A549 (cell line): ENCODE measurements around the gene ALG12. TPM values are rescaled to one million over a fixed set of nuclear protein-coding genes. Genes with fewer than 3 reads are reported as not detected.

Source experiments
- ATAC-seq, 2 experiments: fragments of 200-7000 bp in 1 of 2; fragments of >200 bp in 1 of 2; cut with Nextera tagmentation in 1 of 2; cut with Tn5 transposase in 1 of 2; 3 replicates each; pipeline versions ENCODE4 v1.8.0 to v1.9.1; 2018 to 2020; ENCODE audit warnings: mild to moderate bottlenecking in 1 of 2, moderate library complexity in 1 of 2
- CTCF ChIA-PET: fragments of 300-600 bp; sonication (Branson Sonifier 250); formaldehyde crosslinking; extraction: SDS; loops from one replicate; lab custom pipeline; 2021; ENCODE audit warnings: antibody characterized with exemption, inconsistent platforms; lab: Yijun Ruan, JAX
- POLR2A ChIA-PET: fragments of 350-600 bp; formaldehyde crosslinking; extraction: SDS; loops from one replicate; lab custom pipeline; 2021; ENCODE audit warnings: antibody characterized with exemption, inconsistent platforms; lab: Yijun Ruan, JAX
- DNase-seq, 2 experiments: peaks; one replicate each; pipeline versions ENCODE4 v3.0.0 to v3.0.0-alpha.2; 2011 to 2016; ENCODE audit warnings: low read depth in 1 of 2, low spot score in 1 of 2
- FAIRE-seq: peaks from 2 replicates; lab custom pipeline; 2011; peaks lifted over from hg19 to GRCh38; lab: Jason Lieb, UNC
- H3K27ac ChIP-seq, 2 experiments: fragments of >200 bp; sonication (Bioruptor Twin); formaldehyde crosslinking; 3 replicates each; pipeline ENCODE4 v1.5.1; 2016 to 2017
- H3K4me1 ChIP-seq: fragments of >200 bp; sonication (Bioruptor Twin); formaldehyde crosslinking; 3 replicates; pipeline ENCODE4 v1.6.1; 2016
- H3K4me2 ChIP-seq: fragments of >200 bp; sonication (Bioruptor Twin); formaldehyde crosslinking; 3 replicates; pipeline ENCODE4 v1.6.1; 2016
- H3K4me3 ChIP-seq: fragments of >200 bp; sonication (Bioruptor Twin); formaldehyde crosslinking; 3 replicates; pipeline ENCODE4 v1.5.1; 2016
- H3K9me3 ChIP-seq: fragments of >200 bp; sonication (Bioruptor Twin); formaldehyde crosslinking; 3 replicates; pipeline ENCODE4 v1.6.1; 2016
- ATOH8 ChIP-seq: fragments of 250-450 bp; sonication (Bioruptor Pico); IDR thresholded peaks from 2 replicates; pipeline ENCODE4 v1.5.0; 2020; ENCODE audit warnings: low read depth, mild to moderate bottlenecking, moderate library complexity
- BCL3 ChIP-seq: fragments of >200 bp; sonication (Bioruptor Twin); formaldehyde crosslinking; IDR thresholded peaks from 3 replicates; pipeline ENCODE4 v1.6.1; 2016
- CBX2 ChIP-seq: fragments of 200-600 bp; sonication (generic); IDR thresholded peaks from 2 replicates; pipeline ENCODE4 v1.6.1; 2016; ENCODE audit warnings: low read depth, mild to moderate bottlenecking, borderline replicate concordance
- CHD4 ChIP-seq: fragments of 200-600 bp; sonication (generic); IDR thresholded peaks from 2 replicates; pipeline ENCODE4 v1.6.1; 2016; ENCODE audit warnings: antibody characterized with exemption, mild to moderate bottlenecking, borderline replicate concordance
- CTCF ChIP-seq: fragments of >200 bp; sonication (Bioruptor Twin); formaldehyde crosslinking; IDR thresholded peaks from 3 replicates; pipeline ENCODE4 v1.5.1; 2016
- E2F6 ChIP-seq: IDR thresholded peaks from 2 replicates; pipeline ENCODE4 v1.6.1; 2012; ENCODE audit warnings: low read depth, borderline replicate concordance
- EHF ChIP-seq: fragments of 250-450 bp; sonication (Bioruptor Pico); IDR thresholded peaks from 2 replicates; pipeline ENCODE4 v1.5.0; 2020; ENCODE audit warnings: mild to moderate bottlenecking
- EP300 ChIP-seq, 2 experiments: fragments of >200 bp; sonication (Bioruptor Twin); formaldehyde crosslinking; IDR thresholded peaks; 2 replicates in 1 of 2; 3 replicates in 1 of 2; pipeline ENCODE4 v1.6.1; 2016 to 2017
- FOXS1 ChIP-seq: fragments of 250-450 bp; sonication (Bioruptor Pico); IDR thresholded peaks from 2 replicates; pipeline ENCODE4 v1.5.0; 2020; ENCODE audit warnings: mild to moderate bottlenecking, moderate library complexity
- HMGXB4 ChIP-seq: fragments of 250-450 bp; sonication (Bioruptor Pico); IDR thresholded peaks from 2 replicates; pipeline ENCODE4 v1.5.0; 2021; ENCODE audit warnings: mild to moderate bottlenecking, moderate library complexity, borderline replicate concordance
- KDM5A ChIP-seq: fragments of 200-600 bp; sonication (generic); IDR thresholded peaks from 2 replicates; pipeline ENCODE4 v1.6.1; 2016; ENCODE audit warnings: antibody characterized with exemption, mild to moderate bottlenecking
- MAFK ChIP-seq: fragments of 450-650 bp; IDR thresholded peaks from 2 replicates; pipeline ENCODE4 v1.6.1; 2014; ENCODE audit not compliant: partially characterized antibody
- MYC ChIP-seq: IDR thresholded peaks from 2 replicates; pipeline ENCODE4 v1.6.1; 2012; ENCODE audit warnings: mild to moderate bottlenecking, inconsistent platforms, low read length, improper control_type of control experiment, borderline replicate concordance
- PBX3 ChIP-seq: IDR thresholded peaks from 2 replicates; pipeline ENCODE4 v1.6.1; 2012
- PHF8 ChIP-seq: fragments of 200-600 bp; sonication (generic); IDR thresholded peaks from 2 replicates; pipeline ENCODE4 v1.6.1; 2016; ENCODE audit warnings: low read depth, mild to moderate bottlenecking, antibody characterized with exemption, moderate library complexity, borderline replicate concordance
- TP53 ChIP-seq: fragments of 250-450 bp; sonication (Bioruptor Pico); IDR thresholded peaks from 2 replicates; pipeline ENCODE4 v1.5.0; 2021; ENCODE audit warnings: mild to moderate bottlenecking, moderate library complexity
- USF2 ChIP-seq: fragments of 450-650 bp; IDR thresholded peaks from 2 replicates; pipeline ENCODE4 v1.6.1; 2014; ENCODE audit warnings: antibody characterized with exemption
- ZFP36 ChIP-seq: fragments of 450-650 bp; IDR thresholded peaks from 2 replicates; pipeline ENCODE4 v1.6.1; 2014; ENCODE audit warnings: borderline replicate concordance; ENCODE audit not compliant: partially characterized antibody
- WGBS: methylation state at CpG from one replicate; pipeline ENCODE4 v1.1.6; 2017; ENCODE audit errors: missing lambda C conversion rate; 5-methylcytosine and 5-hydroxymethylcytosine counted together
- polyA plus RNA-seq, 4 experiments: library from polyadenylated mRNA; depleted of rRNA in 3 of 4; stranded (reverse); fragments of >200 nt; fragmentation: RNase III in 1 of 4; extraction: RNeasy Plus Mini Kit Qiagen cat#74134 plus additional on column Dnase treatment in 1 of 4; gene quantifications; 2 replicates in 3 of 4; 3 replicates in 1 of 4; pipeline ENCODE4 v1.2.3, GENCODE V29; 2011 to 2017

ALG12 gene
- polyA plus RNA-seq, 2 of the 4 experiments (the other 2 are of a cell fraction), result 4.4 to 7.7 TPM

GRCh38 chr22:49926916-49927315, 8.7 kb upstream of the ALG12 start (continued):
- no peak for TF ChIP-seq PBX3
- no peak for TF ChIP-seq FOXS1 (CRISPR knock-in tag)
- TF ChIP-seq ATOH8 (CRISPR knock-in tag), result no peak
- TF ChIP-seq BCL3, result no peak
- no peak for TF ChIP-seq CTCF
- TF ChIP-seq HMGXB4 (CRISPR knock-in tag), result no peak
- TF ChIP-seq EP300 (IDR thresholded peaks at IDR 0.05), result no peak
- TF ChIP-seq ZFP36, result no peak
- no peak for TF ChIP-seq MAFK

- Histone ChIP-seq H3K4me2 (no peak overlapping the region), H3K4me1 (0 out of 3 replicates have a peak, but pooled peaks cover 3% of the 10 kb centered on the region), H3K4me3 (no peak overlapping the region), H3K9me3 (no peaks in the 10 kb centered on the region)
- no peak for ATAC-seq
- WGBS, result 88% methylated on average over 21 of the region's 24 CpGs
- ChIA-PET CTCF (interaction anchor here (0.9 to 3.5 kb wide), 2 partner anchors 104 to 106 kb away, joined by 4 to 15 read pairs; no protein-coding TSS in a partner anchor), POLR2A (no interaction called here)
- no peak for TF ChIP-seq CTCF
- no peak for TF ChIP-seq CBX2
- no peak for TF ChIP-seq TP53 (CRISPR knock-in tag)
- TF ChIP-seq E2F6, result no peak
- no peak for TF ChIP-seq KDM5A
- no peak for TF ChIP-seq PHF8
- TF ChIP-seq EHF, result no peak
- no peak for TF ChIP-seq ZFP36
- TF ChIP-seq USF2, result no peak
- TF ChIP-seq MYC, result no peak
- no peak for TF ChIP-seq CHD4
- TF ChIP-seq FOXS1 (CRISPR knock-in tag), result no peak
- TF ChIP-seq, all 56 proteins: peak for 0
- FAIRE-seq (no peak), DNase-seq (no peak)
- no peak overlapping the region for H3K27ac ChIP-seq
These were observed 7.4 kb upstream of the ALG12 start for GRCh38 chr22:49925525-49926128.
